Central memory CD8-positive, alpha-beta T cell (primary cell): ENCODE results near the gene ULBP3.
"Not testable (repeated sequence)": the region's sequence is repeated elsewhere in the genome, so short reads cannot be mapped to it uniquely, and the experiment has no call there.

ENCODE experiments used
- ATAC-seq: fragments of 150-1000 bp; cut with Tn5 transposase; replicated peaks from 2 replicates; pipeline ENCODE4 v1.10.0; 2022; ENCODE audit warnings: mild to moderate bottlenecking, moderate FRiP score, moderate number of reproducible peaks; ENCODE audit not compliant: poor library complexity, severe bottlenecking; ENCODE audit errors: extremely low read depth
- DNase-seq, 2 donors: peaks; one replicate each; pipeline ENCODE4 v3.0.0; 2021; ENCODE audit warnings: low spot score in 2 of 2
- H3K27ac Mint-ChIP-seq: one replicate; pipeline ENCODE4 v1.8.0; 2022; ENCODE audit warnings: low read depth, mild to moderate bottlenecking, moderate library complexity, mixed read lengths
- H3K27me3 Mint-ChIP-seq: one replicate; pipeline ENCODE4 v1.8.0; 2022; ENCODE audit warnings: mixed read lengths
- H3K36me3 Mint-ChIP-seq: one replicate; pipeline ENCODE4 v1.8.0; 2022; ENCODE audit warnings: mild to moderate bottlenecking, moderate library complexity, mixed read lengths; ENCODE audit not compliant: insufficient read depth
- H3K4me1 Mint-ChIP-seq: one replicate; pipeline ENCODE4 v1.8.0; 2022; ENCODE audit warnings: mixed read lengths
- H3K4me3 Mint-ChIP-seq: one replicate; pipeline ENCODE4 v1.8.0; 2022; ENCODE audit warnings: mild to moderate bottlenecking, moderate library complexity, mixed read lengths
- H3K9me3 Mint-ChIP-seq: one replicate; pipeline ENCODE4 v1.8.0; 2022; ENCODE audit warnings: mixed read lengths

Gene ULBP3

GRCh38 chr6:150016324-150017185 lies 52.4 kb downstream of the ULBP3 start:
- Mint-ChIP-seq H3K27me3 (peaks cover 84% of the 10 kb centered on the region), H3K9me3 (no peaks in the 10 kb centered on the region), H3K4me3 (no peak overlapping the region), H3K4me1 (peaks cover 25% of the 10 kb centered on the region), H3K36me3 (peaks cover 3% of the 10 kb centered on the region), H3K27ac (no peak overlapping the region)
- peak in 1 of 2 donors; percentile 56 for DNase-seq
- ATAC-seq: peak; percentile 67

- not testable (repeated sequence) for H3K27ac Mint-ChIP-seq, H3K4me3 Mint-ChIP-seq
These were observed 53.5 kb downstream of the ULBP3 start for GRCh38 chr6:150015281-150016001.

GRCh38 chr6:150014623-150015280 lies 54.2 kb downstream of the ULBP3 start:
- H3K36me3 Mint-ChIP-seq, H3K9me3 Mint-ChIP-seq, H3K4me3 Mint-ChIP-seq, ATAC-seq, DNase-seq, H3K27ac Mint-ChIP-seq: not testable (repeated sequence)
- peaks cover 91% of the 10 kb centered on the region for H3K27me3 Mint-ChIP-seq
- H3K4me1 Mint-ChIP-seq: peaks cover 25% of the 10 kb centered on the region

More at GRCh38 chr6:150015281-150016001, 53.5 kb downstream of the ULBP3 start:
- H3K9me3 Mint-ChIP-seq, DNase-seq, ATAC-seq, H3K36me3 Mint-ChIP-seq: not testable (repeated sequence)
- peaks cover 25% of the 10 kb centered on the region for H3K4me1 Mint-ChIP-seq
- H3K27me3 Mint-ChIP-seq: peaks cover 89% of the 10 kb centered on the region

GRCh38 chr6:150013785-150014622 lies 54.9 kb downstream of the ULBP3 start:
- not testable (repeated sequence) for H3K9me3 Mint-ChIP-seq, H3K36me3 Mint-ChIP-seq, ATAC-seq, DNase-seq, H3K27ac Mint-ChIP-seq
- Mint-ChIP-seq H3K4me1 (peaks cover 25% of the 10 kb centered on the region), H3K27me3 (peaks cover 92% of the 10 kb centered on the region), H3K4me3 (peak overlapping the region; percentile 11)

- not testable (repeated sequence) for H3K27ac Mint-ChIP-seq, DNase-seq, ATAC-seq, H3K9me3 Mint-ChIP-seq, H3K36me3 Mint-ChIP-seq, H3K4me3 Mint-ChIP-seq
- H3K27me3 Mint-ChIP-seq: peaks cover 92% of the 10 kb centered on the region
- H3K4me1 Mint-ChIP-seq: peaks cover 25% of the 10 kb centered on the region
These were observed 55.8 kb downstream of the ULBP3 start for GRCh38 chr6:150012846-150013784.
